Measurements from ENCODE around the gene NSUN3. TPM values are rescaled to one million over a fixed set of nuclear protein-coding genes. Genes with fewer than 3 reads are reported as not detected.

Gene NSUN3
- total and polyA plus RNA-seq, 7 donors, result 7.3 to 16.0 (median 9.0) TPM

DNA sequence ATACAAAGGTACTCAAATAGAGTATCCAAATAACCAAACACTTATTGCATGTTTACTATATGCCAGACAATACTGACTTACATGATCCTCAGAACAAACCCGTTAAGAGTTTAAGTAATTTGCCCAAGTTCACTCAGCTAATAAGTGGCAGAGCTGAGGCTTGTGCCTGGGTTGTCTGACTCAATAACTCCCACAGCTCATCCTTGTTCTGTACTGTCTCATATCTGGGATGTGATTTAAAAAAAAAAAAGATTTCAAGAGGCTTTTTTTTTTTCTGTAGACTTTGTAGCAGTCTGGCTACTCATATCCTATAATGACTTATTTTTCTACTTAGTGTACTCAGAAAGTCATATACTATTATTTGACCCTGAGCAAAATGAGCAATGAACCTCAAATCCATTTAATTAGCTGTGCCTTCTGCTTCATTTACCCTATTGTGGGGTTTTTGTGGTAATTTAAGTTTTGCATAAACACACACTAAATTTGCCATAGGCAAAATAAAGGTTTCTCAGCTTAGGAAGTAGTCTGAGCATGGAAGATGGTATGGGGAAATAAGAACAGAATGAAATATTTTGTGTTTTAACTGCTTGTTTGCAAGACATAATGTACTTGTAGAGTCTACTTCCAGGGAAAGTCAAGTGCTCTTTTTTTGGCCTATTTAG is 3.1 kb downstream of the NSUN3 start:
- H3K4me1 ChIP-seq, result peaks cover 0 to 29% (median 21%) of the 10 kb centered on the region in 4 donors
- TF ChIP-seq EP300 (IDR thresholded peaks at IDR 0.05) (no peak), POLR2A (IDR thresholded peaks at IDR 0.05) (no peak), POLR2AphosphoS5 (IDR thresholded peaks at IDR 0.05) (no peak)
- TF ChIP-seq, protein P1, sequence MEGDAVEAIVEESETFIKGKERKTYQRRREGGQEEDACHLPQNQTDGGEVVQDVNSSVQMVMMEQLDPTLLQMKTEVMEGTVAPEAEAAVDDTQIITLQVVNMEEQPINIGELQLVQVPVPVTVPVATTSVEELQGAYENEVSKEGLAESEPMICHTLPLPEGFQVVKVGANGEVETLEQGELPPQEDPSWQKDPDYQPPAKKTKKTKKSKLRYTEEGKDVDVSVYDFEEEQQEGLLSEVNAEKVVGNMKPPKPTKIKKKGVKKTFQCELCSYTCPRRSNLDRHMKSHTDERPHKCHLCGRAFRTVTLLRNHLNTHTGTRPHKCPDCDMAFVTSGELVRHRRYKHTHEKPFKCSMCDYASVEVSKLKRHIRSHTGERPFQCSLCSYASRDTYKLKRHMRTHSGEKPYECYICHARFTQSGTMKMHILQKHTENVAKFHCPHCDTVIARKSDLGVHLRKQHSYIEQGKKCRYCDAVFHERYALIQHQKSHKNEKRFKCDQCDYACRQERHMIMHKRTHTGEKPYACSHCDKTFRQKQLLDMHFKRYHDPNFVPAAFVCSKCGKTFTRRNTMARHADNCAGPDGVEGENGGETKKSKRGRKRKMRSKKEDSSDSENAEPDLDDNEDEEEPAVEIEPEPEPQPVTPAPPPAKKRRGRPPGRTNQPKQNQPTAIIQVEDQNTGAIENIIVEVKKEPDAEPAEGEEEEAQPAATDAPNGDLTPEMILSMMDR (IDR thresholded peaks at IDR 0.05), result no peak
- H3K27ac ChIP-seq, result no peak overlapping the region
- WGBS, 2 donors, result 92 to 95% methylated on average over 1 of the region's 1 CpG
- no peaks in the 10 kb centered on the region for H3K9me3 ChIP-seq
- H3K36me3 ChIP-seq, result peaks cover 0 to 8% (median 0%) of the 10 kb centered on the region in 4 donors
- intact Hi-C loops (cut with DNase I), result no loop called here
- H3K27me3 ChIP-seq, result no peaks in the 10 kb centered on the region
- no peak for DNase-seq
- H3K4me3 ChIP-seq, result no peak overlapping the region

DNA sequence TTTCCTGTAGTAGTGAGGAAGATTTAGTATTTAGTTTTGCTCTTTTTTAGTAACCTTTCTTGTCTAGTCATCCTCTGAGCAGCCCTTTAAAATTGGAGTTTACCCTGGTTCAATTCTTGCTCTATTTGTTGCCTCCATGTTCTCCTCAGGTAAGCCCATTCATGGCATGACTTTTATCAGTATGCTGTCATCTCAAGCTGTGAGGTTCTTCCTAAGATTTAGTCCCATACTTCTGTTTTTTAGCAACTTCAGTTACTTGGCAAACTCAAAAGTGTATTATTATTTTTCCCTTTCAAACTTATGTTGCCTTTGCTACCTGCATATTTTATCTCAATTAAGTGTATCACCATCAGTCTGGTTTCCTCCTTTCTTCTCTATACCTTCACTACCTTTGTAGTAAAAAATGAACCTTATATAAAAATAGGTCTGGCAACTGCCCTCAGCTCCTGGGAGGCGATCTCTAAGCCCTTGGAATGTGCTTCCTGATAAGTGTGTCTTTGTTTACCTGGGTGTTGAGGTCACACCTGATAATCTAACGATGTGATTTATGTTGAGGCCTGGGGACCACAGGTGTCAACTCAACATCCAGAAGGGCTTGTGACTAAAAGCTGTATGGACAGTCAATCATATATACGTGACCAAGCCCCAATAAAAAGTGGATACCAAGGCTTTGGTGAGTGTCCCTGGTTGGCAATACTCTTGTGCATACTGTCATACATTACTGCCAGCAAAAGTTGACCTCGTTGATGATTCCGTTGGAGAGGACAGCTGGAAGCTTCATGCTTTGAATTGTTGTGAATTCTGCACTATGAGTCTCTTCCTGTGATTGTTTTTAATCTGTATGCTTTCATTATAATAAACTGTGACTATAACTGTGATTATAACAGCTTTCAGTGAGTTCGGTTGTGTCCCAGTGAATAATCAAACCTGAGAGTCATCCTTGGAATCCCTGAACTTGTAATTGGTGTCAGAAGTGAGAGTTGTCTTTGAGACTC is 3.9 kb downstream of the NSUN3 start:
- Histone ChIP-seq H3K4me1 (peaks cover 0 to 28% (median 20%) of the 10 kb centered on the region in 4 donors), H3K27ac (no peak overlapping the region), H3K36me3 (peaks cover 0 to 15% (median under 1%) of the 10 kb centered on the region in 4 donors), H3K4me3 (no peak overlapping the region), H3K9me3 (no peaks in the 10 kb centered on the region), H3K27me3 (no peaks in the 10 kb centered on the region)
- no peak for DNase-seq
- intact Hi-C loops (cut with DNase I), result no loop called here
- no peak for TF ChIP-seq POLR2AphosphoS5 (IDR thresholded peaks at IDR 0.05)
- WGBS, 2 donors, result 76 to 83% methylated on average over 6 of the region's 6 CpGs

DNA sequence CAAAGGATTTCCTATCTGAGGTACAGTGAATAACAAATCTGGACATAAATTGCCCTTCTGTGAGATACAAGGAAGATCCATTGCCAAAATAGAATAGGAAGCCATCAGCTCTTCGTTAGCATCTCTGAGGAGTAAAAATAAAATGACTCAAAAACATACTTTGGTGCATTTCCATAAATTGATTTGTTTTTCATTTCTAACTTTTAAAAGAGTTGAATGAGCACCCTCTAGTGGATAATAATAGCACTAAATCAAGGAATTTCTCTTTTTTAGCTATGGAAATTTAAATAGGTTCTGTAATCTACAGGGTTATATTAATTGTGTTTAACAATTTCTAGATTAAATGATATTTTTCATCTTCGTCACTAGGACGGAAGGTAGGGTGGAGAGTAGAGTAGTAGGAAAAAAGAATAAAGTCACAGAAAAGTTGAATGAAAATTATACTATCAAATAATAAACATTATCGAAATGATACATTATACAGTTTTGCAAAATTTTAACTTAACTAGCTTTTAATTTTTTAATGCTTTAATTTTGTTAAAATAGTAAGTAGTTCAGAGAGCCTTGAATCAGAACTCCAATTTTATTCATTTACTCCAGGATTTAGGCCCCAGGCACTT is 6.4 kb downstream of the NSUN3 start:
- DNase-seq, result no peak
- H3K4me3 ChIP-seq, result no peak overlapping the region
- intact Hi-C loops (cut with DNase I), result no loop called here
- H3K36me3 ChIP-seq, result peaks cover 0 to 20% (median 4%) of the 10 kb centered on the region in 4 donors
- no peaks in the 10 kb centered on the region for H3K27me3 ChIP-seq
- WGBS, 2 donors, result 43 to 64% methylated on average over 4 of the region's 4 CpGs
- no peaks in the 10 kb centered on the region for H3K9me3 ChIP-seq
- no peak overlapping the region for H3K27ac ChIP-seq
- H3K4me1 ChIP-seq, result peaks cover 0 to 15% (median 6%) of the 10 kb centered on the region in 4 donors
- TF ChIP-seq POLR2AphosphoS5 (IDR thresholded peaks at IDR 0.05) (no peak), EP300 (IDR thresholded peaks at IDR 0.05) (no peak), POLR2A (IDR thresholded peaks at IDR 0.05) (no peak)
- TF ChIP-seq, protein P1 (IDR thresholded peaks at IDR 0.05), result peak in 3 of 4 experiments; percentile 29 to 66 (median 34)

DNA sequence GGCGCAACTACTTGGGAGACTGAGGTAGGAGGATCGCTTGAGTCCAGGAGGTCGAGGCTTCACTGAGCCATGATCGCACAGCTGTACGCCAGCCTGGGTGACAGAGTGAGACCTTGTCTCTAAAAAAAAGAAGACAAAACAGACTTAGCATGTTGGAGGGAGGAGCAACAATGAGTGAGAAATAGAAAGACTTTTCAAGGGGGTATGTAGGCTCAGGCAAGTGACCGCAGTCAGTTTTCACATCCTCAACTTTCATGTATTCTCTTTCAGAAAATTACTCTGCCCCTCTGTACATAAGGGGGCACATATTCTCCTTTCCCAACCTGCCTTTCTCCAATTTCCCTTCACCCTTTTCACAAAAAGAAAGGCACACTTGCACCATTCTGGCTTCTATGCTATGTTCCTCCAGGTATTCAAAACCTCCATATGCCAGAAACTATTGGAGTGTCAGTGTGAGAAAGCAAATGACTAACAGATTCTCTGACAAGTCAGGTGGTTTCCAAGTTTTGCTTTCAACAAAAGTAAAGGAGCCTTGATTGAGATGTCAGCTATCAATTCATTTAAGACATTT is 7.6 kb downstream of the NSUN3 start:
- no peaks in the 10 kb centered on the region for H3K9me3 ChIP-seq
- TF ChIP-seq, protein P1 (IDR thresholded peaks at IDR 0.05), result no peak
- TF ChIP-seq POLR2A (IDR thresholded peaks at IDR 0.05), result no peak
- TF ChIP-seq POLR2AphosphoS5 (IDR thresholded peaks at IDR 0.05), result no peak
- no peak for TF ChIP-seq EP300 (IDR thresholded peaks at IDR 0.05)
- H3K27me3 ChIP-seq, result no peaks in the 10 kb centered on the region
- WGBS, 2 donors, result 91 to 94% methylated on average over 6 of the region's 6 CpGs
- no peak overlapping the region for H3K27ac ChIP-seq
- peaks cover 0 to 20% (median 4%) of the 10 kb centered on the region in 4 donors for H3K36me3 ChIP-seq
- no peak for DNase-seq
- peaks cover 0 to 5% (median under 1%) of the 10 kb centered on the region in 4 donors for H3K4me1 ChIP-seq
- no peak overlapping the region for H3K4me3 ChIP-seq
- intact Hi-C loops (cut with DNase I), result no loop called here
